Suppressor macrophage treated with lipopolysaccharide for 4 hours (primary cell): ENCODE measurements around the gene ARHGEF17.

ENCODE experiments used
- DNase-seq: peaks from one replicate; pipeline ENCODE4 v3.0.0-alpha.2; 2020

The ARHGEF17 gene

GRCh38 chr11:73415854-73416615 is 108.0 kb downstream of the ARHGEF17 start:
- no peak for DNase-seq

- no peak for DNase-seq
Measured at GRCh38 chr11:73416786-73417185, 108.7 kb downstream of the ARHGEF17 start.
